Lung (tissue), 12 donors: ENCODE data around the gene SMU1. TPM values are rescaled to one million over a fixed set of nuclear protein-coding genes. Genes with fewer than 3 reads are reported as not detected.

Source experiments
- ATAC-seq: fragments of 200-7000 bp; cut with Tn5 transposase; one replicate; pipeline ENCODE4 v1.9.1; 2020; ENCODE audit warnings: moderate number of reproducible peaks; ENCODE audit not compliant: insufficient read depth, low FRiP score
- DNase-seq, 3 donors: peaks; one replicate each; pipeline ENCODE4 v3.0.0-alpha.2; 2013 to 2017
- H3K27ac ChIP-seq, 2 donors: one replicate each; pipeline ENCODE4 v1.5.1; 2013; ENCODE audit warnings: mild to moderate bottlenecking in 2 of 2, moderate library complexity in 2 of 2, control low read depth in 1 of 2, inconsistent platforms in 1 of 2, low read depth in 1 of 2, low read length in 1 of 2
- H3K27me3 ChIP-seq, 3 donors: one replicate each; pipeline ENCODE4 v1.5.1; 2013; ENCODE audit warnings: low read length in 2 of 3; ENCODE audit not compliant: control insufficient read depth in 3 of 3, insufficient read depth in 3 of 3
- H3K36me3 ChIP-seq, 4 donors: one replicate each; pipeline ENCODE4 v1.5.1; 2013; ENCODE audit warnings: low read length in 4 of 4, mild to moderate bottlenecking in 1 of 4, moderate library complexity in 1 of 4; ENCODE audit not compliant: control insufficient read depth in 4 of 4, insufficient read depth in 4 of 4
- H3K4me1 ChIP-seq, 5 donors: one replicate each; pipeline ENCODE4 v1.5.1; 2013; ENCODE audit warnings: low read length in 5 of 5, mild to moderate bottlenecking in 2 of 5, moderate library complexity in 1 of 5; ENCODE audit not compliant: control insufficient read depth in 5 of 5, insufficient read depth in 5 of 5
- H3K4me3 ChIP-seq: one replicate; pipeline ENCODE4 v1.5.1; 2013; ENCODE audit warnings: mild to moderate bottlenecking, control low read depth, moderate library complexity
- H3K9ac ChIP-seq, 2 donors: one replicate each; pipeline ENCODE4 v1.5.1; 2013; ENCODE audit warnings: low read length in 2 of 2, control low read depth in 1 of 2; ENCODE audit not compliant: insufficient read depth in 1 of 2
- H3K9me3 ChIP-seq, 4 donors: one replicate each; pipeline ENCODE4 v1.5.1; 2013; ENCODE audit warnings: low read length in 3 of 4, mild to moderate bottlenecking in 1 of 4, moderate library complexity in 1 of 4; ENCODE audit not compliant: control insufficient read depth in 4 of 4, insufficient read depth in 3 of 4
- CTCF ChIP-seq: IDR thresholded peaks from 2 replicates; pipeline ENCODE4 v1.5.1; 2012; ENCODE audit warnings: mild to moderate bottlenecking; ENCODE audit errors: control extremely low read depth, extremely low read depth
- WGBS, 2 donors: extraction: QIAGEN DNeasy Blood & Tissue Kit; methylation state at CpG; one replicate each; pipeline ENCODE4 v1.1.7; 2013; 5-methylcytosine and 5-hydroxymethylcytosine counted together
- polyA plus RNA-seq, 2 donors: library from polyadenylated mRNA; stranded (reverse); fragments of 200-250 nt; gene quantifications; one replicate each; pipeline ENCODE4 v1.2.1, GENCODE V29; 2013
- total RNA-seq, 2 donors: library from RNA; depleted of rRNA in 1 of 2; stranded (reverse); fragments of >200 nt in 1 of 2; gene quantifications; one replicate each; pipeline ENCODE4 v1.2.1, GENCODE V29; 2014 to 2021
- donor health status: control.
- donor health status: control.
- donor health status: Bipolar disorder and iron deficiency.
- donor health status: healthy.
- donor health status: DM: yes; HTN: yes; CAD: no.

The SMU1 gene
- total and polyA plus RNA-seq, 4 donors, result 7.3 to 27.4 (median 14.8) TPM

DNA sequence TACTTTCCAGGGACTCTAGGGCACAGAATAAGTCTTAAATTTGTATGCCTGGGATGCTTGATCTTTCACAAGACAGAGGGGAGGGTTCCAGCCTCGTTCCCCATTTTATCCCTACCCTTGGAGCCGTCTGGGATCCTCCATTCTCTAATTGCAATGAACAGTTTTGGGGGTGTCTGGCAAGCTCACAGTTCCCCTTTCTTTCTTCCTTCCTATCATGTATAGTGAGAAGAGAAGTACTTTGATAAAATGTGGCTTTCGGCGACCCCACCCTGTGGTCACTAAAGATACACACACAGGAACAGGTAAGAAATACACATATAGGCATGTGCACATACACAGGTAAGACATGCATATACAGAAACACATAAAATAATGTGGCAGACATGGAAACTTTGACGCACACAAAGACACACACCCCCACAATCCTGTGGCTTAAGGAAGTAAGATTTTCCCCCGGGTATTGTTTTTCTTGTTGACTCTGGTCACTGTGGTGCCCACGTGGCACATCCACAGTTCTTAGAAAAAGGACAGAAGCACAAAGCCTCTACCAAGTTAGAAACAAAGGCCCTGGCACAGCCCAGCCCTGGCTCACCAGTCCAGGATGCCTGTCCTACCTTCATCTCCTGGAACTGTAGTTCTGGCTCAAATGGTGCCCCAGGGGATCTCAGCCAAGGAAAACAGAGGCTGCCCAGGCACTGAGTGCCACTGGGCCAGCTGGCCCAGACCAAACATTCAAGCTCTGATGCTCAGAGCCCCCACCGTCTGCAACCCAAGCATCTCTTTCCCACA lies 6.3 kb upstream of the SMU1 start:
- Histone ChIP-seq H3K4me1 (peaks cover 0 to 2% (median 0%) of the 10 kb centered on the region in 5 donors), H3K36me3 (no peaks in the 10 kb centered on the region), H3K9me3 (no peaks in the 10 kb centered on the region), H3K27ac (no peak overlapping the region), H3K9ac (no peak overlapping the region), H3K27me3 (no peaks in the 10 kb centered on the region), H3K4me3 (no peak overlapping the region)
- 30 to 43% methylated on average over 8 of the region's 8 CpGs for WGBS, 2 donors
- no peak for TF ChIP-seq CTCF
- ATAC-seq, result no peak
- no peak for DNase-seq

DNA sequence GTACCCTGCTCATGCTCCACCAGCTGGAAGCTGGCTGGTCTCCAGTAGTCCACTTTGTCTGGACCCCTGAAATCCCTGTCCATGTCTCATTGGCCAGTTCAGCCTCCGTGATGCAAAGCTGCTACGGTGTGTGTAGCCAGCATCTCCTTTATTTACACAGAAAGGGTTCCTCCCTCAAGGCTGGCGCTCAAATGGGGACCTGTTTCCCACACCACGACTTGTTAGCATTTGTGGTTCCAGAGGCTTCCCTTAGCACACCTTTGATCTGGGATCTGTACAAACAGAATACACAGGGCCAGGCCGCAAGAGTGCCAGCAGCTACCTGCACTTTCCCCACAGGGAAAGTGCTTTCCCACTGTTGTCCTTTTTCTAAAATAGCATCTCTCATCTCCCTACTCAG lies 5.7 kb upstream of the SMU1 start:
- DNase-seq, result no peak
- 65 to 68% methylated on average over 5 of the region's 5 CpGs for WGBS, 2 donors

DNA sequence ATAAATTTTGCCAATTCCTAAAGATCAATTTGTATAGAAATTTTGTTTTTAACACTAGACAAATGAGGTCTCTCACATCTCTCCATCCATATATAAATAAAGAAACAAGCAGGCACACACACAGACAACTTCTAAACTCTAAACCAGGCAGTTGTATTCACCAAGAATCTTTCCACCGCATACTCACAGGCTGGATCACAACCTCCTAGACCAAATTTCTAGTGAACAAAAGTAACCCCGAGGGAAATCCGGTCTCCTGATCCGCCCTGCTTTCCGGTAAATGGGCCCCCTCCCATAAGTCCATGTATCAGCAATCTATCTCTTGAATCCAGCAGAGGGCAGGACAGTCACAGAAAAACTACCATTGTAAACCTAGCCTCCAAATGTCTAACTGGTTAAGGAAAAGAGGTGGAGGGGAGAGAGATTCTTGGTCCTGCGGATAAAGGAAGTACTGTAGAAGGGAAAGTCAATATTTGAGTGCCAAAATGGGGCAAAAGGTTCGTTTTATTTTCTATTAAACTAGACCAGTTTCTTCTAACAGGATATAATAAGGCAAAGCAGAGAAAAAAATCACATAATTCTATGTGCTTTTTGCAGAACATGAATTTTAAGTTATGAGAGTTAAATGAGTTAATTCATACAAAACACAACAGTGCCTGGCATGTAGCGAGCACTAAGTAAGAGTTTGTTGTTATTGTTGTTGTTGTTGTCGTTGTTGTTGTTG lies 4.8 kb upstream of the SMU1 start:
- H3K36me3 ChIP-seq, result peaks cover 0 to 2% (median 0%) of the 10 kb centered on the region in 4 donors
- no peak overlapping the region for H3K27ac ChIP-seq
- WGBS, 2 donors, result 14 to 18% methylated on average over 9 of the region's 9 CpGs
- peak overlapping the region in 1 of 2 donors; percentile 67 for H3K9ac ChIP-seq
- no peaks in the 10 kb centered on the region for H3K9me3 ChIP-seq
- H3K4me3 ChIP-seq, result no peak overlapping the region
- ATAC-seq (peak; percentile 73), DNase-seq (peak; percentile 81 to 95 (median 93))
- TF ChIP-seq CTCF, result peak; percentile 74
- no peaks in the 10 kb centered on the region for H3K27me3 ChIP-seq
- H3K4me1 ChIP-seq, result peaks cover 0 to 2% (median 0%) of the 10 kb centered on the region in 5 donors

More for the DNA sequence above, 5.7 kb upstream of the SMU1 start:
- Histone ChIP-seq H3K4me1 (peaks cover 0 to 2% (median 0%) of the 10 kb centered on the region in 5 donors), H3K27ac (no peak overlapping the region), H3K36me3 (no peaks in the 10 kb centered on the region), H3K9ac (no peak overlapping the region), H3K9me3 (no peaks in the 10 kb centered on the region), H3K27me3 (no peaks in the 10 kb centered on the region), H3K4me3 (no peak overlapping the region)
- ATAC-seq, result no peak
- TF ChIP-seq CTCF, result no peak
